MM.1S (cell line): ENCODE data around the gene PRIMA1.

ENCODE experiments used
- DNase-seq: peaks from one replicate; pipeline ENCODE4 v3.0.0-alpha.2; 2015
- H2AFZ ChIP-seq: fragments of 300-600 bp; sonication (generic); 2 replicates; pipeline ENCODE4 v1.6.0; 2016; ENCODE audit warnings: antibody characterized with exemption, low read length
- H3F3A ChIP-seq: fragments of 300-600 bp; sonication (generic); 2 replicates; pipeline ENCODE4 v1.6.1; 2016; ENCODE audit warnings: mild to moderate bottlenecking, antibody characterized with exemption, low read length, moderate library complexity, mixed read lengths; ENCODE audit not compliant: insufficient read depth
- H3K27ac ChIP-seq: fragments of 300-600 bp; sonication (generic); 2 replicates; pipeline ENCODE4 v1.5.1; 2016; ENCODE audit warnings: mild to moderate bottlenecking, low read length
- H3K27me3 ChIP-seq: fragments of 300-600 bp; sonication (generic); replicated peaks from 2 replicates; pipeline ENCODE4 v1.6.0; 2016; ENCODE audit warnings: low read length; ENCODE audit not compliant: insufficient read depth
- H3K36me3 ChIP-seq: fragments of 300-600 bp; sonication (generic); replicated peaks from 2 replicates; pipeline ENCODE4 v1.6.1; 2016; ENCODE audit warnings: mild to moderate bottlenecking, low read length, mixed read lengths; ENCODE audit not compliant: insufficient read depth
- H3K4me1 ChIP-seq: fragments of 300-600 bp; sonication (generic); 2 replicates; pipeline ENCODE4 v1.6.1; 2016; ENCODE audit warnings: low read length, mixed read lengths
- H3K4me2 ChIP-seq: fragments of 300-600 bp; sonication (generic); 2 replicates; pipeline ENCODE4 v1.6.0; 2016; ENCODE audit warnings: low read depth, low read length
- H3K4me3 ChIP-seq: fragments of 300-600 bp; sonication (generic); 2 replicates; pipeline ENCODE4 v1.5.1; 2016; ENCODE audit warnings: low read length, mixed read lengths
- H3K79me2 ChIP-seq: fragments of 300-600 bp; sonication (generic); 2 replicates; pipeline ENCODE4 v1.6.1; 2016; ENCODE audit warnings: mixed run types, low read length, mixed read lengths
- H3K9ac ChIP-seq: fragments of 300-600 bp; sonication (generic); 2 replicates; pipeline ENCODE4 v1.6.1; 2016; ENCODE audit warnings: low read length, mixed read lengths
- H3K9me2 ChIP-seq: fragments of 300-600 bp; sonication (generic); replicated peaks from 2 replicates; pipeline ENCODE4 v1.6.1; 2016; ENCODE audit warnings: mild to moderate bottlenecking, low read length, mixed read lengths; ENCODE audit not compliant: insufficient read depth
- H3K9me3 ChIP-seq: fragments of 300-600 bp; sonication (generic); replicated peaks from 2 replicates; pipeline ENCODE4 v1.6.1; 2016; ENCODE audit warnings: mild to moderate bottlenecking, low read length, mixed read lengths; ENCODE audit not compliant: insufficient read depth
- H4K20me1 ChIP-seq: fragments of 300-600 bp; sonication (generic); 2 replicates; pipeline ENCODE4 v1.6.1; 2016; ENCODE audit warnings: mild to moderate bottlenecking, low read length, moderate library complexity, mixed read lengths; ENCODE audit not compliant: insufficient read depth
- CTCF ChIP-seq: fragments of 300-600 bp; sonication (generic); IDR thresholded peaks from 2 replicates; pipeline ENCODE4 v1.5.1; 2016; ENCODE audit warnings: antibody characterized with exemption, low read length, mixed read lengths
- EZH2 ChIP-seq: fragments of 300-600 bp; sonication (generic); optimal IDR thresholded peaks from 2 replicates; pipeline ENCODE3; 2017; ENCODE audit warnings: low read depth, mild to moderate bottlenecking, antibody characterized with exemption, low read length, mixed read lengths
- EZH2phosphoT487 ChIP-seq: fragments of 300-600 bp; sonication (generic); IDR thresholded peaks from 2 replicates; pipeline ENCODE4 v1.6.1; 2018; ENCODE audit warnings: antibody characterized with exemption, low read length

PRIMA1 gene

GRCh38 chr14:93799617-93799988 lies 11.3 kb upstream of the PRIMA1 start:
- Histone ChIP-seq H3K36me3 (no peaks in the 10 kb centered on the region), H3K9me3 (no peaks in the 10 kb centered on the region), H4K20me1 (no peaks in the 10 kb centered on the region), H3K4me3 (no peak overlapping the region), H3K9me2 (no peaks in the 10 kb centered on the region), H3K9ac (no peak overlapping the region), H3K27ac (no peak overlapping the region), H3K4me2 (no peak overlapping the region), H3K79me2 (no peaks in the 10 kb centered on the region), H3F3A (no peaks in the 10 kb centered on the region), H3K27me3 (no peaks in the 10 kb centered on the region), H3K4me1 (no peaks in the 10 kb centered on the region), H2AFZ (no peak overlapping the region)
- TF ChIP-seq CTCF: no peak
- TF ChIP-seq EZH2phosphoT487: no peak
- no peak for TF ChIP-seq EZH2
- DNase-seq: no peak

GRCh38 chr14:93797536-93797935 lies 9.3 kb upstream of the PRIMA1 start:
- DNase-seq: no peak
- Histone ChIP-seq H3K9me3 (no peaks in the 10 kb centered on the region), H3F3A (no peaks in the 10 kb centered on the region)

GRCh38 chr14:93797071-93797470 lies 8.8 kb upstream of the PRIMA1 start:
- Histone ChIP-seq H3K27me3 (no peaks in the 10 kb centered on the region), H3K36me3 (no peaks in the 10 kb centered on the region), H3K9ac (no peak overlapping the region), H3K4me3 (no peak overlapping the region), H2AFZ (no peak overlapping the region), H3K27ac (no peak overlapping the region), H3K4me1 (no peaks in the 10 kb centered on the region), H3K79me2 (no peaks in the 10 kb centered on the region), H4K20me1 (no peaks in the 10 kb centered on the region), H3F3A (no peaks in the 10 kb centered on the region), H3K4me2 (no peak overlapping the region), H3K9me2 (no peaks in the 10 kb centered on the region), H3K9me3 (no peaks in the 10 kb centered on the region)
- TF ChIP-seq EZH2phosphoT487: no peak
- TF ChIP-seq EZH2: no peak
- TF ChIP-seq CTCF: no peak
- no peak for DNase-seq

More at GRCh38 chr14:93797536-93797935, 9.3 kb upstream of the PRIMA1 start:
- no peak overlapping the region for H3K9ac ChIP-seq
- no peak overlapping the region for H3K4me2 ChIP-seq
- H3K36me3 ChIP-seq: no peaks in the 10 kb centered on the region
- no peaks in the 10 kb centered on the region for H4K20me1 ChIP-seq
- H3K27me3 ChIP-seq: no peaks in the 10 kb centered on the region
- TF ChIP-seq EZH2: no peak
- no peak for TF ChIP-seq CTCF
- no peak for TF ChIP-seq EZH2phosphoT487
- H2AFZ ChIP-seq: no peak overlapping the region
- H3K9me2 ChIP-seq: no peaks in the 10 kb centered on the region
- H3K4me3 ChIP-seq: no peak overlapping the region
- H3K79me2 ChIP-seq: no peaks in the 10 kb centered on the region
- no peaks in the 10 kb centered on the region for H3K4me1 ChIP-seq
- no peak overlapping the region for H3K27ac ChIP-seq
